ENCODE results near the gene DISC1. TPM values are rescaled to one million over a fixed set of nuclear protein-coding genes. Genes with fewer than 3 reads are reported as not detected.
"Not testable (repeated sequence)": the region's sequence is repeated elsewhere in the genome, so short reads cannot be mapped to it uniquely, and the experiment has no call there.

Gene DISC1
- total RNA-seq, 1 experiment from 2014 or later = 13.5 TPM

- ChIA-PET CTCF (no interaction called here), POLR2A (no interaction called here)
- no peak for TF ChIP-seq CTCF (IDR thresholded peaks at IDR 0.05; ENCODE audit: insufficient read depth in 1 of 2, low read depth in 1 of 2, low read length in 1 of 2, severe bottlenecking in 1 of 2, unreplicated experiment in 1 of 2)
- Mint-ChIP-seq H3K27ac (ENCODE audit: unreplicated experiment) (no peak overlapping the region), H3K27me3 (ENCODE audit: insufficient read depth, unreplicated experiment) (peaks cover 3% of the 10 kb centered on the region), H3K4me1 (ENCODE audit: low read depth, unreplicated experiment) (no peaks in the 10 kb centered on the region), H3K4me3 (ENCODE audit: unreplicated experiment) (no peak overlapping the region), H3K36me3 (ENCODE audit: insufficient read depth, unreplicated experiment) (no peaks in the 10 kb centered on the region), H3K9me3 (ENCODE audit: unreplicated experiment) (no peaks in the 10 kb centered on the region)
- Histone ChIP-seq H3K4me3 (ENCODE audit: low read depth, low read length) (no peak overlapping the region), H3K36me3 (ENCODE audit: control insufficient read depth, insufficient read depth, low read length) (no peaks in the 10 kb centered on the region), H3K27me3 (replicated peaks; ENCODE audit: control insufficient read depth, insufficient read depth, low read length) (no peaks in the 10 kb centered on the region; the same call in 1 of the 2 replicates), H3K4me1 (no peaks in the 10 kb centered on the region), H3K9me3 (no peaks in the 10 kb centered on the region)
- no TSS peak for BruUV-seq (replicated peaks)
- DNase-seq = no peak
- intact Hi-C loops (cut with micrococcal nuclease; ENCODE audit: unreplicated experiment) = no loop called here
These were observed 7.9 kb upstream of the DISC1 start for GRCh38 chr1:231618609-231619256.

- no peaks in the 10 kb centered on the region; the same call in 1 of the 2 replicates for H3K27me3 ChIP-seq (replicated peaks; ENCODE audit: control insufficient read depth, insufficient read depth, low read length)
- H3K27ac Mint-ChIP-seq (ENCODE audit: unreplicated experiment) = no peak overlapping the region
- no peaks in the 10 kb centered on the region for H3K4me1 ChIP-seq
- no peaks in the 10 kb centered on the region for H3K4me1 Mint-ChIP-seq (ENCODE audit: low read depth, unreplicated experiment)
- H3K9me3 ChIP-seq = no peaks in the 10 kb centered on the region
- peaks cover 3% of the 10 kb centered on the region for H3K27me3 Mint-ChIP-seq (ENCODE audit: insufficient read depth, unreplicated experiment)
- no peak for DNase-seq
- no peaks in the 10 kb centered on the region for H3K36me3 ChIP-seq (ENCODE audit: control insufficient read depth, insufficient read depth, low read length)
- no peak for TF ChIP-seq CTCF (IDR thresholded peaks at IDR 0.05; ENCODE audit: insufficient read depth in 1 of 2, low read depth in 1 of 2, low read length in 1 of 2, severe bottlenecking in 1 of 2, unreplicated experiment in 1 of 2)
- H3K9me3 Mint-ChIP-seq (ENCODE audit: unreplicated experiment) = no peaks in the 10 kb centered on the region
- no peak overlapping the region for H3K4me3 ChIP-seq (ENCODE audit: low read depth, low read length)
- CTCF ChIA-PET = no interaction called here
- intact Hi-C loops (cut with micrococcal nuclease; ENCODE audit: unreplicated experiment) = no loop called here
- POLR2A ChIA-PET = no interaction called here
- H3K4me3 Mint-ChIP-seq (ENCODE audit: unreplicated experiment) = no peak overlapping the region
- H3K36me3 Mint-ChIP-seq (ENCODE audit: insufficient read depth, unreplicated experiment) = no peaks in the 10 kb centered on the region
- no TSS peak for BruUV-seq (replicated peaks)
These were observed 7.3 kb upstream of the DISC1 start for GRCh38 chr1:231619257-231619634.

GRCh38 chr1:231625042-231625441 lies 1.5 kb upstream of the DISC1 start:
- H3K27me3 Mint-ChIP-seq (ENCODE audit: insufficient read depth, unreplicated experiment); H3K36me3 ChIP-seq (ENCODE audit: control insufficient read depth, insufficient read depth, low read length); DNase-seq; H3K27me3 ChIP-seq (replicated peaks; ENCODE audit: control insufficient read depth, insufficient read depth, low read length); H3K36me3 Mint-ChIP-seq (ENCODE audit: insufficient read depth, unreplicated experiment); H3K9me3 Mint-ChIP-seq (ENCODE audit: unreplicated experiment); CTCF ChIA-PET; H3K27ac Mint-ChIP-seq (ENCODE audit: unreplicated experiment); POLR2A ChIA-PET; H3K4me3 ChIP-seq (ENCODE audit: low read depth, low read length); H3K4me1 Mint-ChIP-seq (ENCODE audit: low read depth, unreplicated experiment); H3K9me3 ChIP-seq; BruUV-seq (replicated peaks); H3K4me3 Mint-ChIP-seq (ENCODE audit: unreplicated experiment): not testable (repeated sequence)
- intact Hi-C loops (cut with micrococcal nuclease; ENCODE audit: unreplicated experiment) = loop anchor here (5.0 kb wide), 1 partner anchor 132 kb away; no protein-coding TSS in a partner anchor
- peaks cover 14% of the 10 kb centered on the region for H3K4me1 ChIP-seq

Measured in Caco-2 (cell line).